Thyroid gland (tissue), 4 donors: ENCODE results near the gene RPL13A.

Experiments used
- CTCF ChIP-seq, 6 experiments: fragments of 200-600 bp in 3 of 6; fragments of 450-650 bp in 3 of 6; sonication (generic) in 3 of 6; IDR thresholded peaks; one replicate each; pipeline ENCODE4 v1.5.1; 2016 to 2019; ENCODE audit warnings: antibody characterized with exemption in 6 of 6, mild to moderate bottlenecking in 2 of 6, inconsistent platforms in 1 of 6, moderate library complexity in 1 of 6
- POLR2A ChIP-seq, 2 donors: fragments of 450-650 bp; IDR thresholded peaks; one replicate each; pipeline ENCODE4 v1.6.1; 2017; ENCODE audit warnings: antibody characterized with exemption in 2 of 2, mild to moderate bottlenecking in 2 of 2, moderate library complexity in 1 of 2

- TF ChIP-seq CTCF (IDR thresholded peaks at IDR 0.05) (no peak), POLR2A (IDR thresholded peaks at IDR 0.05) (no peak)
Observed at GRCh38 chr19:49475191-49475917, 12.1 kb upstream of the RPL13A start.
